DND-41 (cell line): ENCODE measurements around the gene INPP5J.

Experiments
- ATAC-seq: fragments of 200-7000 bp; cut with Tn5 transposase; 3 replicates; pipeline ENCODE4 v1.9.1; 2021; ENCODE audit warnings: low read depth; ENCODE audit not compliant: insufficient read depth
- DNase-seq: peaks from one replicate; pipeline ENCODE4 v3.0.0-alpha.2; 2020
- H2AFZ ChIP-seq: 2 replicates; pipeline ENCODE4 v1.6.0; 2012; ENCODE audit warnings: low read depth, low read length
- H3K27ac ChIP-seq: 2 replicates; pipeline ENCODE4 v1.5.1; 2012; ENCODE audit warnings: low read length, inconsistent platforms
- H3K27me3 ChIP-seq: fragments of 200-600 bp; sonication (generic); 2 replicates; pipeline ENCODE4 v1.6.0; 2012; ENCODE audit warnings: low read length, mild to moderate bottlenecking, inconsistent platforms; ENCODE audit not compliant: insufficient read depth, poor library complexity
- H3K36me3 ChIP-seq: 2 replicates; pipeline ENCODE4 v1.5.1; 2012; ENCODE audit warnings: low read length, inconsistent platforms; ENCODE audit not compliant: insufficient read depth
- H3K4me1 ChIP-seq: 2 replicates; pipeline ENCODE4 v1.5.1; 2012; ENCODE audit warnings: mild to moderate bottlenecking, low read length; ENCODE audit not compliant: insufficient read depth
- H3K4me2 ChIP-seq: 2 replicates; pipeline ENCODE4 v1.6.0; 2012; ENCODE audit warnings: mild to moderate bottlenecking, moderate library complexity, low read length, inconsistent platforms; ENCODE audit not compliant: insufficient read depth
- H3K4me3 ChIP-seq, 2 experiments: fragments of 200-600 bp in 1 of 2; shearing (Covaris generic) in 1 of 2; 2 replicates each; pipeline ENCODE4 v1.5.1; 2012 to 2016; ENCODE audit warnings: inconsistent platforms in 2 of 2, low read length in 2 of 2, mild to moderate bottlenecking in 2 of 2, low read depth in 1 of 2, moderate library complexity in 1 of 2
- H3K79me2 ChIP-seq: 2 replicates; pipeline ENCODE4 v1.6.0; 2012; ENCODE audit warnings: low read length, inconsistent platforms; ENCODE audit not compliant: insufficient read depth
- H3K9ac ChIP-seq: 2 replicates; pipeline ENCODE4 v1.6.0; 2012; ENCODE audit warnings: low read depth, mild to moderate bottlenecking, inconsistent platforms, low read length, moderate library complexity
- H3K9me3 ChIP-seq: 2 replicates; pipeline ENCODE4 v1.5.1; 2012; ENCODE audit warnings: low read length, moderate library complexity, mild to moderate bottlenecking, inconsistent platforms; ENCODE audit not compliant: insufficient read depth, severe bottlenecking
- H4K20me1 ChIP-seq: 2 replicates; pipeline ENCODE4 v1.6.0; 2012; ENCODE audit warnings: low read length; ENCODE audit not compliant: insufficient read depth
- CTCF ChIP-seq: IDR thresholded peaks from 2 replicates; pipeline ENCODE4 v1.5.1; 2012; ENCODE audit warnings: borderline replicate concordance, low read length, moderate library complexity, mild to moderate bottlenecking; ENCODE audit not compliant: poor library complexity, severe bottlenecking; ENCODE audit errors: extremely low read depth
- EZH2 ChIP-seq: IDR thresholded peaks from 3 replicates; pipeline ENCODE4 v1.6.1; 2012; ENCODE audit warnings: borderline replicate concordance, low read depth, mild to moderate bottlenecking, moderate library complexity, low read length, inconsistent platforms; ENCODE audit not compliant: severe bottlenecking

Gene INPP5J

GRCh38 chr22:31090217-31091085 is 32.3 kb upstream of the INPP5J start:
- no peaks in the 10 kb centered on the region for H3K27me3 ChIP-seq
- TF ChIP-seq CTCF (no peak), EZH2 (no peak)
- DNase-seq (no peak), ATAC-seq (no peak)
- peaks cover 66% of the 10 kb centered on the region for H3K36me3 ChIP-seq
- H3K27ac ChIP-seq: no peak overlapping the region
- H3K4me3 ChIP-seq: no peak overlapping the region
- H3K9me3 ChIP-seq: no peaks in the 10 kb centered on the region
- H3K4me1 ChIP-seq: peaks cover 4% of the 10 kb centered on the region
- H3K79me2 ChIP-seq: no peaks in the 10 kb centered on the region
- no peaks in the 10 kb centered on the region; the same call in 1 of the 2 replicates for H4K20me1 ChIP-seq
- no peak overlapping the region for H3K9ac ChIP-seq
- H3K4me2 ChIP-seq: no peak overlapping the region
- H2AFZ ChIP-seq: no peak overlapping the region

GRCh38 chr22:31091106-31091975 is 31.4 kb upstream of the INPP5J start:
- no peak overlapping the region for H3K27ac ChIP-seq
- no peaks in the 10 kb centered on the region; the same call in 1 of the 2 replicates for H4K20me1 ChIP-seq
- no peak overlapping the region for H3K9ac ChIP-seq
- TF ChIP-seq CTCF (no peak), EZH2 (no peak)
- ATAC-seq (no peak), DNase-seq (no peak)
- no peaks in the 10 kb centered on the region for H3K4me1 ChIP-seq
- no peaks in the 10 kb centered on the region for H3K9me3 ChIP-seq
- no peak overlapping the region for H3K4me3 ChIP-seq
- H3K27me3 ChIP-seq: no peaks in the 10 kb centered on the region
- no peak overlapping the region for H2AFZ ChIP-seq
- peaks cover 74% of the 10 kb centered on the region for H3K36me3 ChIP-seq
- no peak overlapping the region for H3K4me2 ChIP-seq
- no peaks in the 10 kb centered on the region for H3K79me2 ChIP-seq

DNA sequence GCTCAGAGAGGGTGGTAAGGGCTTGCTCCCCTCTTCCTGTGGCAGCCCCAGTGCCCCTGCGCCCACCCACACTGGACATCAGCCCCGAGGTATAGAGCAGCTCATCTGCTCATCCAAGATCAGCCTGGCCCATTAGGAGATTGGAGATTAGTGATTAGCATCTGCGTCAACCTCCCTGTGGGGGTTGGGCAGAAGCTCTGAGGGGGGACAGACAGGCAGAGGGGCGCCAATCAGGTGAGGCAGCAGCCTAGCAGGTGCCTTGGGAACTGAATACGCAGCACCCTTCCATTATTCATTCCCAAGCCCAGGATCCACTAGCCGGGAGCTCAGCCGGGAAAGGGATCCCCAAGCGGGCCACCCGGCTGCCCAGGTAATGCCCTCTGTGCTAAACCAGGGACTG is 30.6 kb upstream of the INPP5J start:
- H3K27ac ChIP-seq: no peak overlapping the region
- TF ChIP-seq CTCF: no peak
- TF ChIP-seq EZH2: no peak
- H3K36me3 ChIP-seq: peaks cover 82% of the 10 kb centered on the region
- H3K4me1 ChIP-seq: no peaks in the 10 kb centered on the region
- no peaks in the 10 kb centered on the region for H3K79me2 ChIP-seq
- DNase-seq (no peak), ATAC-seq (no peak)
- no peak overlapping the region for H3K4me3 ChIP-seq
- no peaks in the 10 kb centered on the region for H3K27me3 ChIP-seq
- no peak overlapping the region for H3K9ac ChIP-seq
- no peak overlapping the region for H2AFZ ChIP-seq
- H4K20me1 ChIP-seq: no peaks in the 10 kb centered on the region; the same call in 1 of the 2 replicates
- H3K9me3 ChIP-seq: no peaks in the 10 kb centered on the region
- no peak overlapping the region for H3K4me2 ChIP-seq
